HCT116 (cell line): ENCODE measurements around the gene MRS2.

ENCODE experiments used
- CTCF ChIP-seq, 3 experiments: fragments of 200-600 bp in 1 of 3; sonication (generic) in 1 of 3; IDR thresholded peaks in 2 of 3; conservative IDR thresholded peaks in 1 of 3; 2 replicates each; pipeline ENCODE4 v1.5.1; 2012 to 2017; ENCODE audit warnings: low read depth in 2 of 3, low read length in 2 of 3, antibody characterized with exemption in 1 of 3, borderline replicate concordance in 1 of 3, control low read depth in 1 of 3, mild to moderate bottlenecking in 1 of 3, mixed read lengths in 1 of 3, mixed run types in 1 of 3, moderate library complexity in 1 of 3; ENCODE audit not compliant: insufficient read depth in 1 of 3
- YY1 ChIP-seq: IDR thresholded peaks from 2 replicates; pipeline ENCODE4 v1.6.1; 2011; ENCODE audit warnings: low read length, low read depth, moderate library complexity, mild to moderate bottlenecking; ENCODE audit not compliant: insufficient replicate concordance; ENCODE audit errors: extremely low read depth

- no peak for TF ChIP-seq YY1
- TF ChIP-seq CTCF (IDR thresholded peaks at IDR 0.05 in 2 of 3, conservative IDR thresholded peaks at IDR 0.05 in 1 of 3; ENCODE audit: borderline replicate concordance in 1 of 3, insufficient read depth in 1 of 3, low read depth in 2 of 3, low read length in 2 of 3): no peak
Measured at GRCh38 chr6:24401458-24401857, 1.3 kb upstream of the MRS2 start.
